Keratinocyte (primary cell): ENCODE data around the gene MYH15.

Experiments
- EZH2 ChIP-seq: IDR thresholded peaks from one replicate; pipeline ENCODE4 v1.6.1; 2012; ENCODE audit warnings: inconsistent platforms, mild to moderate bottlenecking, low read length, moderate library complexity
- TF ChIP-seq, protein P1 (sequence below), 3 experiments: IDR thresholded peaks in 1 of 3; conservative IDR thresholded peaks in 1 of 3; optimal IDR thresholded peaks in 1 of 3; 2 replicates in 2 of 3; 3 replicates in 1 of 3; pipeline versions ENCODE3 to v1.5.1; 2011; ENCODE audit warnings: low read length in 3 of 3, mild to moderate bottlenecking in 3 of 3, moderate library complexity in 2 of 3, control low read depth in 1 of 3, inconsistent platforms in 1 of 3; ENCODE audit not compliant: insufficient read depth in 2 of 3; ENCODE audit errors: extremely low read depth in 1 of 3

DNA sequence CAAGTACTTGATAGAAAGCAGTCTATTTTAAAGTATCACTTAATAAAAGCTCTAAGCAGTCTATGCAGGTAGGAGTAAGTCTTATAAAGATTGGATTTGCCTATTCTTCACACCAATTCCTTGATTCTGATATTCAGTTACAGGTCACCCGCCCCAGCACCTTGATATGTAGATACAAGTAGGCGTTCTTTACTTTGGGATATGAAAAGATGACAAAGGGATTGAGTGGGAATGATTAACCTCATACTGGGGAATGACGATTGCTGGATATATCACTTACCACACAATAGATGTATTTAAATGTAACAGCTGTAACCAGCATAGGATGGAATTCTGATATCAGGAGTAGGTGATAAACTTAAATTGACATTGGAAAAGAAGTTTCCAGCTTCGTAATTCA lies 166.9 kb downstream of the MYH15 start:
- TF ChIP-seq, protein P1, sequence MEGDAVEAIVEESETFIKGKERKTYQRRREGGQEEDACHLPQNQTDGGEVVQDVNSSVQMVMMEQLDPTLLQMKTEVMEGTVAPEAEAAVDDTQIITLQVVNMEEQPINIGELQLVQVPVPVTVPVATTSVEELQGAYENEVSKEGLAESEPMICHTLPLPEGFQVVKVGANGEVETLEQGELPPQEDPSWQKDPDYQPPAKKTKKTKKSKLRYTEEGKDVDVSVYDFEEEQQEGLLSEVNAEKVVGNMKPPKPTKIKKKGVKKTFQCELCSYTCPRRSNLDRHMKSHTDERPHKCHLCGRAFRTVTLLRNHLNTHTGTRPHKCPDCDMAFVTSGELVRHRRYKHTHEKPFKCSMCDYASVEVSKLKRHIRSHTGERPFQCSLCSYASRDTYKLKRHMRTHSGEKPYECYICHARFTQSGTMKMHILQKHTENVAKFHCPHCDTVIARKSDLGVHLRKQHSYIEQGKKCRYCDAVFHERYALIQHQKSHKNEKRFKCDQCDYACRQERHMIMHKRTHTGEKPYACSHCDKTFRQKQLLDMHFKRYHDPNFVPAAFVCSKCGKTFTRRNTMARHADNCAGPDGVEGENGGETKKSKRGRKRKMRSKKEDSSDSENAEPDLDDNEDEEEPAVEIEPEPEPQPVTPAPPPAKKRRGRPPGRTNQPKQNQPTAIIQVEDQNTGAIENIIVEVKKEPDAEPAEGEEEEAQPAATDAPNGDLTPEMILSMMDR (optimal IDR thresholded peaks at IDR 0.05 in 1 of 3, IDR thresholded peaks at IDR 0.05 in 1 of 3, conservative IDR thresholded peaks at IDR 0.05 in 1 of 3; ENCODE audit: extremely low read depth in 1 of 3, insufficient read depth in 2 of 3, low read length in 3 of 3) = no peak
- no peak for TF ChIP-seq EZH2
